Right atrium auricular region (tissue), 2 donors: ENCODE data around the gene P2RY11. TPM values are rescaled to one million over a fixed set of nuclear protein-coding genes. Genes with fewer than 3 reads are reported as not detected.

ENCODE experiments used
- DNase-seq: peaks from one replicate; pipeline ENCODE4 v3.0.0-alpha.2; 2019; ENCODE audit warnings: low spot score
- H3K27ac ChIP-seq, 2 donors: fragments of 200-600 bp; sonication (generic); 1 replicate in 1 of 2; 2 replicates in 1 of 2; pipeline ENCODE4 v1.5.1; 2016 to 2019
- H3K27me3 ChIP-seq, 2 donors: fragments of 200-600 bp; sonication (generic); one replicate each; pipeline versions ENCODE4 v1.5.1 to v1.6.0; 2017 to 2019
- H3K36me3 ChIP-seq: fragments of 200-600 bp; sonication (generic); one replicate; pipeline ENCODE4 v1.5.1; 2016
- H3K4me1 ChIP-seq, 2 donors: fragments of 200-600 bp; sonication (generic); one replicate each; pipeline versions ENCODE4 v1.5.1 to v1.6.0; 2017 to 2019
- H3K4me3 ChIP-seq, 2 donors: fragments of 200-600 bp; sonication (generic); 1 replicate in 1 of 2; 2 replicates in 1 of 2; pipeline ENCODE4 v1.5.1; 2017 to 2019; ENCODE audit warnings: mild to moderate bottlenecking in 1 of 2, moderate library complexity in 1 of 2
- H3K9me3 ChIP-seq, 2 donors: fragments of 200-600 bp; sonication (generic); one replicate each; pipeline ENCODE4 v1.5.1; 2019
- total RNA-seq, 2 donors: library from RNA; depleted of rRNA; stranded (reverse); fragments of >200 nt; gene quantifications; one replicate each; pipeline ENCODE4 v1.1.0, GENCODE V29; 2016
- TF ChIP-seq, protein P1 (sequence below), 2 donors: fragments of 200-600 bp; sonication (generic); IDR thresholded peaks; one replicate each; pipeline ENCODE4 v1.5.1; 2019; ENCODE audit warnings: antibody characterized with exemption in 2 of 2

P2RY11 gene
- total RNA-seq, 2 donors from 2014 or later, result 0.30 to 3.9 TPM

DNA sequence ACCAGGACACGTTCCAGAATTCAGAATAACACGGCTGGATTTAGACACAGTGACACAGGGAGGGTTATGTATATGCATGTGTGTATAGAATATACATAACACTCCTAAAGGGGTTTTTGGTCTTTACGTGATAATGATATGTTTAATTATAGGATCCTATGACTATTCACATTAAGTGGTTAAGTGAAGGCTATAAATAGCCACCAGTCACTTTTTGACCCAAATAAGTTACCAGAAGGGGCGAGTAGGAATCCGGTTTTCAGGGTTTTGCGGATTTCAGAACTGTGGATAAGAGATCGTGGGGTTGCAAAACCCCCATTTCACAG, 15.9 kb upstream of the P2RY11 start:
- Histone ChIP-seq H3K36me3 (peaks cover 6% of the 10 kb centered on the region), H3K4me1 (peaks cover 0 to 13% of the 10 kb centered on the region in 2 donors), H3K9me3 (no peaks in the 10 kb centered on the region), H3K27me3 (no peaks in the 10 kb centered on the region), H3K4me3 (peak overlapping the region in 1 of 2 donors; percentile 28), H3K27ac (peak overlapping the region; percentile 28 to 62)
- TF ChIP-seq, protein P1, sequence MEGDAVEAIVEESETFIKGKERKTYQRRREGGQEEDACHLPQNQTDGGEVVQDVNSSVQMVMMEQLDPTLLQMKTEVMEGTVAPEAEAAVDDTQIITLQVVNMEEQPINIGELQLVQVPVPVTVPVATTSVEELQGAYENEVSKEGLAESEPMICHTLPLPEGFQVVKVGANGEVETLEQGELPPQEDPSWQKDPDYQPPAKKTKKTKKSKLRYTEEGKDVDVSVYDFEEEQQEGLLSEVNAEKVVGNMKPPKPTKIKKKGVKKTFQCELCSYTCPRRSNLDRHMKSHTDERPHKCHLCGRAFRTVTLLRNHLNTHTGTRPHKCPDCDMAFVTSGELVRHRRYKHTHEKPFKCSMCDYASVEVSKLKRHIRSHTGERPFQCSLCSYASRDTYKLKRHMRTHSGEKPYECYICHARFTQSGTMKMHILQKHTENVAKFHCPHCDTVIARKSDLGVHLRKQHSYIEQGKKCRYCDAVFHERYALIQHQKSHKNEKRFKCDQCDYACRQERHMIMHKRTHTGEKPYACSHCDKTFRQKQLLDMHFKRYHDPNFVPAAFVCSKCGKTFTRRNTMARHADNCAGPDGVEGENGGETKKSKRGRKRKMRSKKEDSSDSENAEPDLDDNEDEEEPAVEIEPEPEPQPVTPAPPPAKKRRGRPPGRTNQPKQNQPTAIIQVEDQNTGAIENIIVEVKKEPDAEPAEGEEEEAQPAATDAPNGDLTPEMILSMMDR (IDR thresholded peaks at IDR 0.05), result no peak
- no peak for DNase-seq

DNA sequence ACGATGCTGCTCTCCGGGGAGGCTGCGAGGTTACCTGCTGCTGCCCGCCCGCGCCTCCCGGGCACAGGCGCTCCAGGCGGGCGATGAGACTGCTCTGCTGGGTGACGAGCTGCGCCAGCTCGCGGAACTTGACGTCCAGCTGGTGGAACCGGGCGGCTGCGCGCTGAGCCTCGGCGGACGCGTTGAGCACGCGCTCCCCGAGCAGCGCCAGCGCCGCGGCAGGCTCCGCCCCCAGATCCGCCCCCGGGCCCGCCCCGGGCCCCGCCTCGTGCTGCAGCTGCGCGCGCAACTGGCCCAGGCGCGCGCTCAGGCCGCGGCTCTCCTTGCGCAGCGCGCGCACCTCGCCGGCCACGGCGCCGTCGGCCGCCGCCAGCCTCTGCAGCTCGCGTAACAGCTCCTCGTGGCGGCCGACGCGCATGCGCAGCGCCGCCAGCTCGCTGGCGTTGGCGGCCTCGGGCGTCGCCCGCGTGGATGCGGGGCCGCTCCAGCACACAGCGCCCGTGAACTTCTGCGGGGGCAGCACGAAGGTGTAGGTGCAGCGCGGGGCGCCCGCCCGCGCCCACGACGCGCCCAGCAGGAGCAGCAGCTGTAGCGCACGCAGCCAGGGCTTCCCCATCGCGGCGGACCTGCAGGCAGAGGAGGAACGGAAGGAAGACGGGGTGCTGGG, 15.4 kb upstream of the P2RY11 start:
- Histone ChIP-seq H3K4me3 (peak overlapping the region; percentile 37 to 58), H3K4me1 (peaks cover 0 to 13% of the 10 kb centered on the region in 2 donors), H3K9me3 (no peaks in the 10 kb centered on the region), H3K36me3 (peaks cover 3% of the 10 kb centered on the region), H3K27ac (peak overlapping the region; percentile 63 to 71), H3K27me3 (no peaks in the 10 kb centered on the region)
- peak; percentile 88 for DNase-seq
- TF ChIP-seq, protein P1 (IDR thresholded peaks at IDR 0.05), result peak in 1 of 2 donors; percentile 9

GRCh38 chr19:10096615-10096963, 14.9 kb upstream of the P2RY11 start:
- peak overlapping the region; percentile 37 to 58 for H3K4me3 ChIP-seq
- no peaks in the 10 kb centered on the region for H3K36me3 ChIP-seq
- H3K4me1 ChIP-seq, result peaks cover 0 to 13% of the 10 kb centered on the region in 2 donors
- DNase-seq, result no peak
- TF ChIP-seq, protein P1 (IDR thresholded peaks at IDR 0.05), result no peak
- peak overlapping the region; percentile 63 to 71 for H3K27ac ChIP-seq
- no peaks in the 10 kb centered on the region for H3K9me3 ChIP-seq
- no peaks in the 10 kb centered on the region for H3K27me3 ChIP-seq

GRCh38 chr19:10100163-10100785, 11.2 kb upstream of the P2RY11 start:
- no peaks in the 10 kb centered on the region for H3K36me3 ChIP-seq
- no peaks in the 10 kb centered on the region for H3K9me3 ChIP-seq
- H3K27ac ChIP-seq, result no peak overlapping the region
- H3K27me3 ChIP-seq, result no peaks in the 10 kb centered on the region
- TF ChIP-seq, protein P1 (IDR thresholded peaks at IDR 0.05), result no peak
- H3K4me1 ChIP-seq, result peaks cover 0 to 13% of the 10 kb centered on the region in 2 donors
- DNase-seq, result no peak
- no peak overlapping the region for H3K4me3 ChIP-seq

GRCh38 chr19:10102787-10103236, 8.7 kb upstream of the P2RY11 start:
- TF ChIP-seq, protein P1 (IDR thresholded peaks at IDR 0.05), result no peak
- no peak for DNase-seq
- H3K27ac ChIP-seq, result no peak overlapping the region

More at GRCh38 chr19:10102787-10103236, 8.7 kb upstream of the P2RY11 start:
- Histone ChIP-seq H3K27me3 (no peaks in the 10 kb centered on the region), H3K36me3 (peaks cover 7% of the 10 kb centered on the region), H3K4me1 (peaks cover 0 to 21% of the 10 kb centered on the region in 2 donors), H3K4me3 (no peak overlapping the region), H3K9me3 (no peaks in the 10 kb centered on the region)
